Left lung (tissue), 10 donors: ENCODE data around the gene RALA. TPM values are rescaled to one million over a fixed set of nuclear protein-coding genes. Genes with fewer than 3 reads are reported as not detected.

Source experiments
- ATAC-seq: fragments of 200-7000 bp; cut with Tn5 transposase; one replicate; pipeline ENCODE4 v1.9.1; 2020; ENCODE audit warnings: moderate library complexity
- DNase-seq, 4 donors: peaks; one replicate each; pipeline ENCODE4 v3.0.0-alpha.2; 2013 to 2020
- H3K27ac ChIP-seq, 2 donors: fragments of 200-600 bp; sonication (generic) in 1 of 2; one replicate each; pipeline versions ENCODE4 v1.5.0 to v1.8.0; 2020 to 2021
- H3K27me3 ChIP-seq, 2 donors: fragments of 200-600 bp; sonication (generic) in 1 of 2; one replicate each; pipeline versions ENCODE4 v1.5.0 to v1.8.0; 2020 to 2021
- H3K36me3 ChIP-seq, 2 donors: fragments of 200-600 bp; sonication (generic) in 1 of 2; one replicate each; pipeline versions ENCODE4 v1.5.0 to v1.8.0; 2020 to 2021
- H3K4me1 ChIP-seq, 2 donors: fragments of 200-600 bp; one replicate each; pipeline ENCODE4 v1.8.0; 2021
- H3K4me3 ChIP-seq, 2 donors: fragments of 200-600 bp; sonication (generic) in 1 of 2; one replicate each; pipeline versions ENCODE4 v1.5.0 to v1.8.0; 2020 to 2021; ENCODE audit warnings: mild to moderate bottlenecking in 1 of 2
- H3K9me3 ChIP-seq, 2 donors: fragments of 200-600 bp; sonication (generic) in 1 of 2; one replicate each; pipeline versions ENCODE4 v1.5.0 to v1.8.0; 2020 to 2021
- CTCF ChIP-seq, 2 donors: fragments of 200-600 bp; sonication (generic) in 1 of 2; IDR thresholded peaks; one replicate each; pipeline versions ENCODE4 v1.5.0 to v1.8.0; 2021; ENCODE audit warnings: antibody characterized with exemption in 2 of 2
- intact Hi-C, 2 donors: fragments of 100-400 bp; cut with DNase I; formaldehyde crosslinking; loops; one replicate each; pipeline versions ENCODE4 v1.11.2 to v1.14.2; 2022
- polyA plus RNA-seq, 6 donors: library from polyadenylated mRNA; unstranded; fragments of 120-200 nt; gene quantifications; one replicate each; pipeline ENCODE4 v1.2.1, GENCODE V29; 2013; ENCODE audit not compliant: insufficient read length in 6 of 6
- total RNA-seq, 2 donors: library from RNA; stranded (reverse); fragmentation: NEBNext Ultra II Directional; extraction: Animal tissue kit (Norgen Biotek cat#: 25700); gene quantifications; one replicate each; pipeline ENCODE4 v1.2.1, GENCODE V29; 2021
- donor health status: DM: no; HTN: yes; CAD: no.
- donor health status: DM: no; HTN: no; CAD: no.

The RALA gene
- total and polyA plus RNA-seq, 8 donors = 45.8 to 114 (median 91.5) TPM

DNA sequence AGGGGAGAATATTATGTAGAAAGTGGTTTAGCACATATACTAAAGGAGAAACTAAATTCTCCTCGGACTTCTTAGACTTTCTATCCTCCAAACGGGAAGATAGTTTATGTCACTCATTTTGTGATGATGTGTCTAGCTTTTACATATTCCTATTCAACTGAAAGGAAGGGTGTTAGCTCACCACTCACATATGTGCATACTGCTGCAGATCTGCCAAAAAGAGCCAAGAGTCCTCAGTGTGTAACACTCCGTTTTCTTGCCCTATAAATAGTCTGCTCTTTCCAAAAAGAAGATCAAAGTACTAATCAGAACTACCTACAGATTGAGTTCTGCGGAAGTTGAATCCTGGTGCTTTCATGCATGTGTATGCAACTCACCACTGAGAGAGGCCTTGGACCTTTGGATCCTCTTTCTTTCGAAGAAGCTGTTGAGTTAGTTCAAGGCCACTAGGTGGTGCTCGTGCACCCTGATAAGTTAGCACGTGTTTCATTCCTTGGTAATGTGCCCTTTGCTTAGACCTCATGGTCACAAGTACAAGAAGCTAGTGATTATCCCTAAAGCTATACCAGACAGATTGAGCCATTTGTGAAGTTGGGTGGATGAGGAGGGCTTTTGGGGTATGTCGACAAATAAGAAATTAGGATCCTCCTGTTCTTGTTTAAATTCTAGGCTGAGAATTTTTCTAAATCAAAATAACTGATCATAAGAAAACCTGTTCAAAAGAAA, 43.1 kb upstream of the RALA start:
- Histone ChIP-seq H3K4me3 (no peak overlapping the region), H3K9me3 (no peaks in the 10 kb centered on the region), H3K36me3 (no peaks in the 10 kb centered on the region), H3K27ac (no peak overlapping the region), H3K27me3 (no peaks in the 10 kb centered on the region), H3K4me1 (no peaks in the 10 kb centered on the region)
- ATAC-seq (peak; percentile 100), DNase-seq (peak in 3 of 4 donors; percentile 72 to 94 (median 86))
- TF ChIP-seq CTCF (IDR thresholded peaks at IDR 0.05) = peak; percentile 82 to 84
- intact Hi-C loops = loop anchor here in 1 of 2 donors (5.0 kb wide), 1 partner anchor 167 kb away; no protein-coding TSS in a partner anchor

GRCh38 chr7:39582536-39582935, 40.8 kb upstream of the RALA start:
- H3K4me3 ChIP-seq = no peak overlapping the region
- H3K9me3 ChIP-seq = no peaks in the 10 kb centered on the region
- H3K4me1 ChIP-seq = no peaks in the 10 kb centered on the region
- H3K27ac ChIP-seq = no peak overlapping the region
- TF ChIP-seq CTCF (IDR thresholded peaks at IDR 0.05) = no peak
- H3K27me3 ChIP-seq = no peaks in the 10 kb centered on the region
- DNase-seq (no peak), ATAC-seq (no peak)
- intact Hi-C loops = loop anchor here in 1 of 2 donors (5.0 kb wide), 1 partner anchor 165 kb away; no protein-coding TSS in a partner anchor
- H3K36me3 ChIP-seq = no peaks in the 10 kb centered on the region

DNA sequence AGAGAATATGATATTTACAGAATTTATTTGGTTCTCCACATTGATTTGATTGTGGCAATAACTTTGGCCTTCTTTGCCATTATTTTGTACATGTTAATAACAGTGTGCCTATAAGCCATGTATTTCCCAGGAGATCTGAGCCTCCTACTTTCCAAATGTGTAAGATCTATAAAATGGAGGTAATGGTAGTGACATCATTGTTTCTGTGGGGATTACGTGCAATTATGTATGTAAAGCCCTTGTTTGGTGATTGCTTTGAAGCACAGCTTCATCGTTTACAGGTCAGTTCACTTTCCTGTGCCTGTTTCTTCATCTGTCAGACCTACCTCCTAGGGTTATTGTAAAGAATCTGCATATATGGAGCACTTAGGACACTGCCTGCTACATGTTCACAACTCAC, 39.8 kb upstream of the RALA start:
- DNase-seq = no peak
- H3K27ac ChIP-seq = no peak overlapping the region
- H3K27me3 ChIP-seq = no peaks in the 10 kb centered on the region
- intact Hi-C loops = loop anchor here in 1 of 2 donors (5.0 kb wide), 1 partner anchor 164 kb away; no protein-coding TSS in a partner anchor
- H3K4me3 ChIP-seq = no peak overlapping the region
- no peak for ATAC-seq
- no peaks in the 10 kb centered on the region for H3K9me3 ChIP-seq
- no peak for TF ChIP-seq CTCF (IDR thresholded peaks at IDR 0.05)
- H3K4me1 ChIP-seq = peaks cover 0 to 6% of the 10 kb centered on the region in 2 donors
- H3K36me3 ChIP-seq = no peaks in the 10 kb centered on the region

DNA sequence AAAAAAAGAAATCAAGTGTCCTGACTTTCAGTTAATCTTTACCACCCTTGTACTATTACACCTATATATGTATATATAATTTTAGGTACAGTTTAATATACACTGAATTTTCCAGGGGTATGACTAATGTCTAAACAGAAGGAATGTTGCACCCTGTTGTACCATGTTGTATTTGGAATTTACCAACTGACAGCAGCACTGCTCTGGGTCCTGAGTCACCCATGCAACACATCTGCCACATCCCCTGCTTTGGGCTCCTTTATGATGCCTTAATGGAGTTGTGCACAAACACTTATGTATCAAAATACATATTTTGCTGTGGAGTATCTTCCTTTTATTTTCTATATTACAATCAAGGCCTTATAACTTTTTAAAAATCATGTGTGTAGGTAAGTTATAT, 36.0 kb upstream of the RALA start:
- Histone ChIP-seq H3K27ac (no peak overlapping the region), H3K4me3 (no peak overlapping the region), H3K4me1 (peaks cover 5 to 24% of the 10 kb centered on the region in 2 donors), H3K36me3 (no peaks in the 10 kb centered on the region), H3K27me3 (no peaks in the 10 kb centered on the region), H3K9me3 (no peaks in the 10 kb centered on the region)
- DNase-seq (no peak), ATAC-seq (no peak)
- no peak for TF ChIP-seq CTCF (IDR thresholded peaks at IDR 0.05)
- intact Hi-C loops = no loop called here

- Histone ChIP-seq H3K4me3 (no peak overlapping the region), H3K9me3 (no peaks in the 10 kb centered on the region), H3K4me1 (peaks cover 5 to 24% of the 10 kb centered on the region in 2 donors), H3K27me3 (no peaks in the 10 kb centered on the region), H3K27ac (peak overlapping the region; percentile 45 to 50), H3K36me3 (no peaks in the 10 kb centered on the region)
- intact Hi-C loops = no loop called here
- ATAC-seq (no peak), DNase-seq (no peak)
- no peak for TF ChIP-seq CTCF (IDR thresholded peaks at IDR 0.05)
These were observed 35.0 kb upstream of the RALA start for GRCh38 chr7:39588416-39588815.
